Left renal cortex interstitium (tissue), 4 donors: ENCODE results near the gene PANK4. TPM values are rescaled to one million over a fixed set of nuclear protein-coding genes. Genes with fewer than 3 reads are reported as not detected.

Experiments used
- DNase-seq, 4 donors: peaks; one replicate each; pipeline ENCODE4 v3.0.0-alpha.2; 2013; ENCODE audit warnings: low read depth in 4 of 4, low spot score in 2 of 4, missing footprints in 1 of 4
- polyA plus RNA-seq, 4 donors: library from polyadenylated mRNA; unstranded; fragments of 120-200 nt; gene quantifications; one replicate each; pipeline ENCODE4 v1.2.1, GENCODE V29; 2013; ENCODE audit not compliant: insufficient read length in 4 of 4

The PANK4 gene
- polyA plus RNA-seq, 4 donors = 24.8 to 34.0 (median 29.0) TPM

GRCh38 chr1:2515763-2516080, 10.7 kb downstream of the PANK4 start:
- DNase-seq = no peak

DNA sequence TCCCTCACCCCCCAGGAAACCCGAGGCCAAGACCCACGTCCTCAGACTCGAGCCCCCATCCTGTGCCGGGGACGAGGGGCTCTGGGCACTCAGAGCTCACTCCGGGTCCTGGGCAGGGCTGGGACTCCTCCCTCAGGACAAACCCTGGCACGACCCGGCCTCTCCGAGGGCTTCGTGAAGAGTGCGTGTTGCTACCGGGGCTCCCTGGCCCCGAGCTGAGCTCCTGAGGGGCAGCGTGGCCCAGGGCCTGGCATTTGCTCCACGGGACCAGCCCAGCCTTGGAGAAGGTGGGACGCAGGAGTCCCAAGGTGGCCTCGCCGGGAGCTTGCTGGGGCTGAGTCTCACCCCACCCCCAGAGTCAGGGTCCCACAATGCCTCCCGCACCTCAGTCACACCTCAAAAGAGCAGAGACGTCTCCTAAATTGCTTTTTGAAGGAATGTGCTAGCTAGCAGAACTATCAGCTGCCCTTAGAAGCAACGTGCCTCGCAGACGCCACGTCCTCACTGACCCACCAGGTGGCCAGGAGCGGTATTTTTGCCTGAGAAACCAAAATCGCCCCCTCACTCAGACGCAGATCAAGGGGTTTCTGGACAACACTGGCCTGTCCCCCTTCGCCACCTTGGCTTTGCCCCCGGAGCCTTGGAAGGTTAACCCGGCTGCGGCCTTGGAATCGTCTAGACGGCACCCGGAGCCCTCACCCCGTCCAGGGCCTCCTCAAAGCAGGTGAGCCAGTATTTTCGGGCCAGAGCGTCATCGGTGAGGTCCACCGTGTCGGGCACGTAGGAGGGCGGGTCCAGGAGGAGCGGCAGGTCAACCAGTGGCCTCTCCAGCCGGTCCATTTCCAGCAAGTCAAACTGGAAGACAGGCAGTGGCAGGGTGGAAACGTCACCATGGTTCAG, 11.3 kb downstream of the PANK4 start:
- DNase-seq = no peak

DNA sequence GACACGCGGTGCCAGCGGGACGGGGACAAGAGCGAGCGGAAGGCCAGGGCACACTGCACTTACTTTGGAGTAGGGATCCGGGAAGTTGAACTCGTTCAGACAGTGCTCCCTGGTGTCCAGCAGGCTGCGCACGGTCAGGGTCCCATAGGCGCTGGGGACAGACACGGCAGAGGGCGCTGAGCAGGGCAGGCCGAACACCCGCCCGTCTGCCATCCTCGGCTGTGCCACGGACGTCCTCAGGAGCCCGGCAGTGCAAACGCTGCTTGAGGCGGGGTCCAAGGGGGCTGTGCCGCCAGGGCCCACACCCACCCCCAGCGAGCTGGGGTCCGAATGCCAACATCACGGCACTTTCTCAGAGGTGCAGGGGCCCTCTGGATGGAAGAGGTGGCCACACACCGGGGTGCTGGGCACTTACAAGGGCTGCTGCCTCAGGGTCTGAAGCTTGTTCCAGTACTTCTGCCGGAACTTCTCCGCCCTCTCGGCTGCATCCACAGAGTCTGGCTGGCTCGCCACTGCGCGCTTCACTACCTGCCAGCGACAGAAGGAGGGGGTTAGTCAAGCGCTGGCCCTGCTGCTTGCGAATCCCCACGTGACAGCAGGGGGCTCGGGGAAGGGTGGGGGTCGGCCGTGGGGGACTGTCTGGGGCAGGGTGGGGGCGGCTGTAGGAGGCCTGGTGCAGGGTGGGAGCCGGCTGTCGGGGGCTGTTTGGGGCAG, 12.3 kb downstream of the PANK4 start:
- DNase-seq = no peak

DNA sequence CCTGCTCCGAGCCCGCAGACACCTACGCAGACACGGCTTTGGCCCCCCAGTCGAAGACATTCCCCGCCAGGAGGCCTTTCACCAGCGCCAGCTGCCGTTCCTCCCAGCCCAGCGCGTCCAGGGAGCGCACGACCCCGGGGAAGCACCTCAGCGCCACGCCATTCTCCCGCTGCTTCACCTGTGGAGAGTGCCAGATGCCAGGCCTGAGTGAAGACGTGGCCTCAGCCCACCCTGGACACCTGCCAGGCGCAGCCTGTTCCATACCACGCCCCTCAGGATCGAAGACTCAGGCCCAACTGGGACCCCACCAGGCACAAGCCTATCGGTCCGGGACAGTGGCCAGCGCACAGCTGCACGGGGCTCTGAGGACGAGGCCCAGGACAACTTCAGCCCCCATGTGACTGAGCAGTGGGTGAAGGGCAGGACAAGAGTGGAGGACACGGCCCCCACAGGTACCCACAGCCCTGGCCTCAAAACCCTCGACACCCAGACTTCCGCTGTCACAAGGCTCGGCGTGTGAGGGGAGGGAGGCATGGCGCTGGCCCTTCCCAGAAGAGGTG, 13.5 kb downstream of the PANK4 start:
- DNase-seq = no peak

- no peak for DNase-seq
Measured at GRCh38 chr1:2510366-2511155, 15.8 kb downstream of the PANK4 start.

DNA sequence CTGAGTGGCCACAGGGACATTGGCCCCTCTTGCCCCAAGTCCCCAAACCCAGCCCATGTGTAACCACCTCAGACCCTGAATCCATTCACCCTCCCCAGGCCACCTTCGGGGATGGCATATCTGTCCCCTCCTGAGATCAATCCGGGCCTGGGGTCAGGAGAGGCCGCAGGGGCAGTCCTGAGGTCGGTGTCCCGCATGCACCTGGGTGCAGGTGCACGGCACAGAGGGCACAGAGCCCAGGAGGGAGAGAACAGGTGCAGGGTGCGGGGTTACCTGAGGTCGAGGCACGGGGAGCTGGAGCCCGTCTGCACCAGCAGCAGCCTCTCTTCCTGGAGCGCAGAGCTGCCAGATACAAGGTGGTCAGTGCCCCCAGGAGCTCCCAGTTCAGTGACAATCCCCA, 16.8 kb downstream of the PANK4 start:
- no peak for DNase-seq

DNA sequence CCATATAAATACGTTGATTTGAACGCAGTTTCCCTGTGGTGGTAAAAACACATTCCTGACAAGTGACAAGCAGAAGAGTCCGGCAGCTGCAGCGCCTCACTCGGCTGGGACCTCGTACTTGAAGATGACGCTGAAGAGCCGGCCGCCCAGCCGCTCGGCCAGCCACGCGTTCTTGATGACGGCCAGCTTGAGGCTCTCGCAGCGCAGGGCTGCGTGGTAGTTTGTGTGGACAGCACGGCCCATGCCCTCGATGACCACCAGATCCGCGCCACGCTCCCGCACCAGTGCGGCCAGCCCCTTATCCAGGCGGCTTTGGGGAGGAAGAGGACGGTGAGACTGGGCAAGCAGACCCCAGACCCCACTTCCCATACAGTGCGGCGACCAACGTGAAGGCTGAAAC, 17.6 kb downstream of the PANK4 start:
- DNase-seq = no peak

- DNase-seq = no peak
Measured at GRCh38 chr1:2508180-2508579, 18.2 kb downstream of the PANK4 start.

DNA sequence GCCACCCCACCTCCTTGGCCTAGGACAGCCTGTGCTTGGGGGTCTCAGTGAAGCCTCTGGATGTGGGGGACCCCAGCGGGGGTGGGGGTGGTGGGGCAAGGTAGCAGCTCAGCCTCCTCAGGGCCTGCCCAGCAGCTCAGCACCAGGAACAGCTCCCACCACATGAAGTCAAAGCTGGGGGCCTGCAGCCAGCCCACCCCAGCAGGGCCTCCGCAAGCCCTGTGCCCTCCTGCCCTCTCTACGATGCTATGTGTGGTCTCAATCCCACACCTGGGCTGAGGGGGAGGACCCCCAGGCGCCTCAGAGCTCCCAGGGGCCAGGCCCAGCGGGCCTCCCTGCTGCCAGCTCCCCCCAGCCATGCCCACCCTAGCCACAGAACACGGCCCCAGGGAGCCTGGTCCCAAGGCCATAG, 18.6 kb downstream of the PANK4 start:
- no peak for DNase-seq

GRCh38 chr1:2506901-2507565, 19.4 kb downstream of the PANK4 start:
- no peak for DNase-seq

DNA sequence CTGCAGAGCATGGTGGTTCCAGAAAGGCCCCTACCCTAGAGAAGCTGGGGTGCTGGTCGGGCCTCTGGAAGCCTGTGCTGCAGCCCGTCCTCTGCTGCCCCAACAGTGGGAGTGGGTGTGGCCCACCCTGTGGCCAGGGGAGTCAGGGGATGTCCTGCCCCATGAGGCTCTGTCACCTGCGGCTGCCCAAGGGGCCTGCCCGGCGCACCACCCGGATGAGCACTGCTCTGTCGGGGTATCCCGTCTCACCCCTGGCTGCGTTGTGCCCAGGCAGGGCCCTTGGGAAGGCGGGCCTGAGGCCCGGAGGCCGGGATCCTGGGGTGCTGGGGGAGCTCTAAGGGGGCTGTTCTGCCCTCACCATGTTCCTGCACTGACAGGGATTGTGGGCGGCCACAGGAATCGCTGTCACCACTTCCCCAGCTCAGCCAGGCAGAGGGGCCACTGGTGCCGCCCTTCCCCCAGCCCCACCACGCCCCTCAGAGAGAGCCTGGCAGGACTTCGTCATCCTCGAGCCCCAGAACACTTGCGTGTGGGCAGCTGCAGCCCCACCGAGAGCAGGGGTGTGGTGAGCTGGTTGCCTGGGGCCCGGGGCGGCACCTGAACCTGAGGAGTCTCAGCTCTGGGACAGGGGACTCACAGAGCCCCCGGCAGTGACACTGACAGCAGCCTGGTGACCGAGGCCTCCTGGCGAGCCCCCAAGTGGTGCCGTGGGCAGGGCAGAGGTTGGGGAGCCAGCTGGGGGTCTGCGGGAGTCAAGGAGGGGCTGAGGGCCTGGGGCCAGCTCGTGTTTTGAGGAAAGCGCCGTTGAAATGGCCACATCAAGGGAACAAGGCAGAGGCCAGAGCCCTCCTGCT, 20.2 kb downstream of the PANK4 start:
- DNase-seq = no peak

GRCh38 chr1:2505461-2505994, 20.9 kb downstream of the PANK4 start:
- no peak for DNase-seq

DNA sequence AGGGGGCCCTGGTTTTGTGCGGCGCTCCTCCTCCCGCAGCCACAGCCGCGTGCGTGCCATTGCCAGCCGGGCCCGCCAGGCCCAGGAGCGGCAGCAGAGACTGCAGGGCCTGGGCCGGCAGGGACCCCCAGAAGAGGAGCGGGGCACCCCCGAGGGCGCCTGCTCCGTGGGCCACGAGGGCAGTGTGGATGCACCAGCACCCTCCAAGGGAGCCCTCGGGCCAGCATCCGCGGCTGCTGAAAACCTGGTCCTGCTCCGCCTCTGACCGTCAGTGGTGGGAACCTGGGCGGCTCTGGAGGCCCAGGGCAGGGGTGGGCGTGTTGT, 21.5 kb downstream of the PANK4 start:
- DNase-seq = no peak

DNA sequence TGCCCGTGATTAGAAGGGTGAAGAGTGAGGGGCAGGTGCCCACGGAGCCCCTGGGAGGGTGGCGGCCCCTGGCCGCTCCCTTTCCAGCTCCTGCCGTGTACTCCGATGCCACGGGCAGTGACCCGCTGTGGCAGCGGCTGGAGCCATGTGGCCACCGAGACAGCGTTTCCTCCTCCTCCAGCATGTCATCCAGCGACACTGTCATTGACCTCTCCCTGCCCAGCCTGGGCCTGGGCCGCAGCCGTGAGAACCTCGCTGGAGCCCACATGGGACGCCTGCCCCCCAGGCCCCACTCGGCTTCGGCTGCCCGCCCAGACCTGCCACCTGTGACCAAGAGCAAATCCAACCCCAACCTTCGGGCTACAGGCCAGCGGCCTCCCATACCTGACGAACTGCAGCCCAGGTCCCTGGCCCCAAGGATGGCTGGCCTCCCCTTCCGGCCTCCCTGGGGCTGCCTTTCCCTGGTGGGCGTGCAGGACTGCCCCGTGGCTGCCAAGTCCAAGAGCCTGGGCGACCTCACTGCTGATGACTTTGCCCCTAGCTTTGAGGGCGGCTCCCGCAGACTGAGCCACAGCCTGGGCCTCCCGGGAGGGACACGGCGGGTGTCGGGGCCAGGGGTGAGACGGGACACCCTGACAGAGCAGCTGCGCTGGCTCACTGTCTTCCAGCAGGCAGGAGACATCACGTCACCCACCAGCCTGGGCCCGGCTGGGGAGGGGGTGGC, 22.0 kb downstream of the PANK4 start:
- no peak for DNase-seq

- no peak for DNase-seq
Measured at GRCh38 chr1:2503554-2504224, 22.7 kb downstream of the PANK4 start.

- DNase-seq = no peak
Measured at GRCh38 chr1:2502661-2503553, 23.5 kb downstream of the PANK4 start.

DNA sequence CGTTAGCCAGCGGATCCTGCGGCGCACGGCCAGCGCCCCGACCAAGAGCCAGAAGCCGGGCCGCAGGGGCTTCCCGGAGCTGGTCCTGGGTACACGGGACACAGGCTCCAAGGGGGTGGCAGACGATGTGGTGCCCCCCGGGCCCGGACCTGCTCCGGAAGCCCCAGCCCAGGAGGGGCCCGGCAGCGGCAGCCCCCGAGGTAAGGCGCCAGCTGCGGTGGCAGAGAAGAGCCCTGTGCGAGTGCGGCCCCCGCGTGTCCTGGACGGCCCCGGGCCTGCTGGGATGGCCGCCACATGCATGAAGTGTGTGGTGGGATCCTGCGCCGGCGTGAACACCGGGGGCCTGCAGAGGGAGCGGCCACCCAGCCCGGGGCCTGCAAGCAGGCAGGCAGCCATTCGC, 24.2 kb downstream of the PANK4 start:
- DNase-seq = no peak
